T-helper 17 cell (primary cell): ENCODE results near the gene ADRB2. TPM values are rescaled to one million over a fixed set of nuclear protein-coding genes. Genes with fewer than 3 reads are reported as not detected.

Experiments
- ATAC-seq: fragments of 150-1000 bp; cut with Tn5 transposase; 2 replicates; pipeline ENCODE4 v1.10.0; 2021; ENCODE audit warnings: mild to moderate bottlenecking, moderate library complexity
- DNase-seq, 3 donors: peaks; one replicate each; pipeline versions ENCODE4 v3.0.0 to v3.0.0-alpha.2; 2020 to 2021
- H3K9me3 ChIP-seq: one replicate; pipeline ENCODE4 v1.7.0; 2013; ENCODE audit warnings: low read length, mild to moderate bottlenecking; ENCODE audit not compliant: control insufficient read depth, poor library complexity, severe bottlenecking
- H3K27ac Mint-ChIP-seq: one replicate; pipeline ENCODE4 v1.8.0; 2022; ENCODE audit warnings: mild to moderate bottlenecking, moderate library complexity, mixed read lengths
- H3K27me3 Mint-ChIP-seq: one replicate; pipeline ENCODE4 v1.8.0; 2022; ENCODE audit warnings: mixed read lengths
- H3K36me3 Mint-ChIP-seq: one replicate; pipeline ENCODE4 v1.8.0; 2022; ENCODE audit warnings: low read depth, mixed read lengths
- H3K4me1 Mint-ChIP-seq: one replicate; pipeline ENCODE4 v1.8.0; 2022; ENCODE audit warnings: mild to moderate bottlenecking, mixed read lengths
- H3K4me3 Mint-ChIP-seq: one replicate; pipeline ENCODE4 v1.8.0; 2022; ENCODE audit warnings: mild to moderate bottlenecking, moderate library complexity, mixed read lengths
- total RNA-seq, 4 donors: library from RNA in 2 of 4; stranded (reverse) in 2 of 4; gene quantifications; one replicate each; pipeline ENCODE4 v1.2.3 and lab custom pipeline; 2022 to 2026

The ADRB2 gene
- total RNA-seq (1 to 10 TPM; 2.9 to 5.7 TPM), total RNA-seq (lab: John Stamatoyannopoulos, UW) (3.4 to 9.5 reads per million in 2 donors)

GRCh38 chr5:148826053-148826738 is at the start of gene ADRB2:
ADRB2 (plus strand) TSS chr5:148826611; CDS start chr5:148826832, 221 bp downstream.
- peak within 1 kb of the TSS; percentile 94 for H3K27ac Mint-ChIP-seq
- H3K4me3 Mint-ChIP-seq: peak within 1 kb of the TSS; percentile 95
- ATAC-seq: peak; percentile 89

GRCh38 chr5:148776780-148777179 is 49.6 kb upstream of the ADRB2 start:
- no peak overlapping the region for H3K27ac Mint-ChIP-seq
- DNase-seq (no peak), ATAC-seq (no peak)
- no peaks in the 10 kb centered on the region for H3K4me1 Mint-ChIP-seq
- no peaks in the 10 kb centered on the region for H3K9me3 ChIP-seq
- H3K4me3 Mint-ChIP-seq: no peak overlapping the region
- H3K36me3 Mint-ChIP-seq: no peaks in the 10 kb centered on the region
- H3K27me3 Mint-ChIP-seq: peaks cover 48% of the 10 kb centered on the region

More at GRCh38 chr5:148826053-148826738, at the start of gene ADRB2:
- Mint-ChIP-seq H3K27me3 (peaks cover 13% of the 10 kb centered on the region), H3K36me3 (peaks cover 2% of the 10 kb centered on the region), H3K4me1 (peaks cover 47% of the 10 kb centered on the region)
- H3K9me3 ChIP-seq: no peaks in the 10 kb centered on the region
- DNase-seq: peak; percentile 77 to 80 (median 78)

GRCh38 chr5:148778882-148779281 is 47.5 kb upstream of the ADRB2 start:
- Mint-ChIP-seq H3K36me3 (no peaks in the 10 kb centered on the region), H3K27me3 (peaks cover 41% of the 10 kb centered on the region), H3K4me3 (no peak overlapping the region), H3K27ac (no peak overlapping the region), H3K4me1 (peaks cover 2% of the 10 kb centered on the region)
- no peak for ATAC-seq
- DNase-seq: no peak
- no peaks in the 10 kb centered on the region for H3K9me3 ChIP-seq

- DNase-seq (no peak), ATAC-seq (no peak)
- H3K4me1 Mint-ChIP-seq: peaks cover 2% of the 10 kb centered on the region
- no peak overlapping the region for H3K4me3 Mint-ChIP-seq
- peaks cover 44% of the 10 kb centered on the region for H3K27me3 Mint-ChIP-seq
- no peak overlapping the region for H3K27ac Mint-ChIP-seq
- no peaks in the 10 kb centered on the region for H3K9me3 ChIP-seq
- no peaks in the 10 kb centered on the region for H3K36me3 Mint-ChIP-seq
These were observed 45.7 kb upstream of the ADRB2 start for GRCh38 chr5:148780711-148781110.

- DNase-seq (no peak), ATAC-seq (no peak)
- no peaks in the 10 kb centered on the region for H3K9me3 ChIP-seq
- H3K36me3 Mint-ChIP-seq: no peaks in the 10 kb centered on the region
- no peak overlapping the region for H3K27ac Mint-ChIP-seq
- H3K27me3 Mint-ChIP-seq: peaks cover 40% of the 10 kb centered on the region
- no peak overlapping the region for H3K4me3 Mint-ChIP-seq
- peaks cover 2% of the 10 kb centered on the region for H3K4me1 Mint-ChIP-seq
These were observed 44.6 kb upstream of the ADRB2 start for GRCh38 chr5:148781766-148782165.

- Mint-ChIP-seq H3K4me1 (peaks cover 4% of the 10 kb centered on the region), H3K27ac (no peak overlapping the region), H3K36me3 (no peaks in the 10 kb centered on the region), H3K27me3 (peaks cover 43% of the 10 kb centered on the region), H3K4me3 (no peak overlapping the region)
- DNase-seq: no peak
- ATAC-seq: no peak
- H3K9me3 ChIP-seq: no peaks in the 10 kb centered on the region
These were observed 41.2 kb upstream of the ADRB2 start for GRCh38 chr5:148785223-148785622.

GRCh38 chr5:148786456-148786855 is 40.0 kb upstream of the ADRB2 start:
- Mint-ChIP-seq H3K27me3 (peaks cover 45% of the 10 kb centered on the region), H3K36me3 (no peaks in the 10 kb centered on the region), H3K4me1 (peaks cover 4% of the 10 kb centered on the region), H3K4me3 (no peak overlapping the region), H3K27ac (no peak overlapping the region)
- DNase-seq: no peak
- no peak for ATAC-seq
- no peaks in the 10 kb centered on the region for H3K9me3 ChIP-seq

GRCh38 chr5:148788636-148789035 is 37.8 kb upstream of the ADRB2 start:
- ATAC-seq (no peak), DNase-seq (no peak)
- H3K27ac Mint-ChIP-seq: no peak overlapping the region
- peaks cover 33% of the 10 kb centered on the region for H3K27me3 Mint-ChIP-seq
- H3K9me3 ChIP-seq: no peaks in the 10 kb centered on the region
- peaks cover 2% of the 10 kb centered on the region for H3K4me1 Mint-ChIP-seq
- H3K36me3 Mint-ChIP-seq: no peaks in the 10 kb centered on the region
- no peak overlapping the region for H3K4me3 Mint-ChIP-seq

- Mint-ChIP-seq H3K36me3 (peaks cover under 1% of the 10 kb centered on the region), H3K27ac (no peak overlapping the region), H3K4me1 (peaks cover 8% of the 10 kb centered on the region), H3K27me3 (peaks cover 34% of the 10 kb centered on the region), H3K4me3 (no peak overlapping the region)
- ATAC-seq: no peak
- no peaks in the 10 kb centered on the region for H3K9me3 ChIP-seq
- no peak for DNase-seq
These were observed 35.7 kb upstream of the ADRB2 start for GRCh38 chr5:148790545-148791333.

- Mint-ChIP-seq H3K4me1 (peaks cover 8% of the 10 kb centered on the region), H3K27me3 (peaks cover 37% of the 10 kb centered on the region), H3K36me3 (peaks cover 2% of the 10 kb centered on the region), H3K27ac (no peak overlapping the region), H3K4me3 (no peak overlapping the region)
- no peak for ATAC-seq
- H3K9me3 ChIP-seq: no peaks in the 10 kb centered on the region
- DNase-seq: no peak
These were observed 35.1 kb upstream of the ADRB2 start for GRCh38 chr5:148791334-148791667.

- H3K27me3 Mint-ChIP-seq: peaks cover 37% of the 10 kb centered on the region
These were observed 34.7 kb upstream of the ADRB2 start for GRCh38 chr5:148791696-148792095.

GRCh38 chr5:148792744-148793143 is 33.7 kb upstream of the ADRB2 start:
- peaks cover 37% of the 10 kb centered on the region for H3K27me3 Mint-ChIP-seq
- H3K4me3 Mint-ChIP-seq: no peak overlapping the region
- H3K4me1 Mint-ChIP-seq: peaks cover 8% of the 10 kb centered on the region
- no peak for DNase-seq
- H3K36me3 Mint-ChIP-seq: peaks cover 2% of the 10 kb centered on the region
- no peaks in the 10 kb centered on the region for H3K9me3 ChIP-seq
- ATAC-seq: no peak
- no peak overlapping the region for H3K27ac Mint-ChIP-seq

More at GRCh38 chr5:148791696-148792095, 34.7 kb upstream of the ADRB2 start:
- Mint-ChIP-seq H3K4me3 (no peak overlapping the region), H3K27ac (no peak overlapping the region), H3K36me3 (peaks cover 2% of the 10 kb centered on the region), H3K4me1 (peaks cover 8% of the 10 kb centered on the region)
- H3K9me3 ChIP-seq: no peaks in the 10 kb centered on the region
- ATAC-seq: no peak
- DNase-seq: no peak

- Mint-ChIP-seq H3K4me3 (no peak overlapping the region), H3K4me1 (peaks cover 8% of the 10 kb centered on the region), H3K36me3 (peaks cover 2% of the 10 kb centered on the region), H3K27me3 (peaks cover 37% of the 10 kb centered on the region), H3K27ac (no peak overlapping the region)
- no peaks in the 10 kb centered on the region for H3K9me3 ChIP-seq
- DNase-seq: no peak
- no peak for ATAC-seq
These were observed 33.1 kb upstream of the ADRB2 start for GRCh38 chr5:148793261-148793660.
